COR-L47 (cell line): ENCODE data around the gene IVD.

ENCODE experiments used
- DNase-seq: peaks from one replicate; lab custom pipeline; 2025; lab: John Stamatoyannopoulos, UW

IVD gene

DNA sequence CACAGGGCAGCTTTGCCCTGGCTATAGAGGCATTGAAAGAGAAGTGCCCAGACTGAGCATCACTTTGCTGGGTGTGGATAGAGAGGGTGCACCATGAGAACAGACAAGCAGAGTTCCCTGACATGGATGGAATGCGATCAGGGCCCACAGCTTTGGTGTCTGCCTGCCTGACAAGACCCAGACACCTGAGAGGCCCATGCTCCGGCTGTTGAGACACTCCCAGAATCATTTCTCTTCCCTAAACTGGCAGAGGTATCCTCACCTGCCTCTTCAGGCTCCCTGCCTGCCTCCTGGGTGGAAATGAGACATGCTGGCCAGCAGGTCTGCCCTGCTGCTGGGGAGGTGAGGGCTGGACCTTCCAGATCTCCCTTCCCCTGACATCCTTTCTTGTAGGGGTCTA is 54.8 kb downstream of the IVD start:
- no peak for DNase-seq

DNA sequence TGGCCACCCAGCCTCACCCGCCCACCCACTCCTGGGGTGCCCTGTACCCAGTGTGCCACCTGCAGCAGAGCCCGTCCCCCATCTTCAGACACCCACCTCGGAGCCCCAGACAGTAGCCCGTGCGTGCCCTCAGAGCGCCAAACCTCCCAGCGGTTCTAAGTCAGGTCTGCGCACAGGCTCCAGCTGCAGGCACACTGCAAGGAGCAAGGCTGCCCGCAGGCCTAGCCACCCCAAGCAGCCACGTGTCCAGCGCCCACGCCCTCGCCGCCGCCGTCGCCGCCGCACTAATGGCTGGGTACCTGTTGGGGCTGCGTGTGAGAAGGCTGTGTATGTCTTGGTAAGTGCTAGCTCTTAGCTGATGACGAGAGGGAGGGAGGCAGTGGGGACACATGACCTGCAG is 56.4 kb downstream of the IVD start:
- DNase-seq: no peak

DNA sequence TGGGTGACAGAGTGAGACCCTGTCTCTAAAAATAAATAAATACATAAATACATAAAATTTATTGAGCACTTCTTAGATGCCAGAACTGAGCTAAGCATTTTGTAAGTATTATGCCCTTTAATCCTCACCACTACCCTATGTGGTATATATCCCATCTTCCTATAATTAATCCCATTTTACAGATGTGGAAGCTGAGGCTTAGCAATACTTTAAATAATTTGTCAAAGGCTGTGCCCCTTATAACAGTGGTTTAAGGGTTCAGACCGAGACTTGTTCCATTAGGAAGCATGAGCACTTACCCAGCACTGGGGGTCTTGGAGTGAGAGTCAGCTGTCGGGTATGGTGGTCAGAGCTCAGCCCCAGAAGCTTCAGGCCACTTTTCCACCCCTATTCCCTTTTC is 57.7 kb downstream of the IVD start:
- DNase-seq: no peak

DNA sequence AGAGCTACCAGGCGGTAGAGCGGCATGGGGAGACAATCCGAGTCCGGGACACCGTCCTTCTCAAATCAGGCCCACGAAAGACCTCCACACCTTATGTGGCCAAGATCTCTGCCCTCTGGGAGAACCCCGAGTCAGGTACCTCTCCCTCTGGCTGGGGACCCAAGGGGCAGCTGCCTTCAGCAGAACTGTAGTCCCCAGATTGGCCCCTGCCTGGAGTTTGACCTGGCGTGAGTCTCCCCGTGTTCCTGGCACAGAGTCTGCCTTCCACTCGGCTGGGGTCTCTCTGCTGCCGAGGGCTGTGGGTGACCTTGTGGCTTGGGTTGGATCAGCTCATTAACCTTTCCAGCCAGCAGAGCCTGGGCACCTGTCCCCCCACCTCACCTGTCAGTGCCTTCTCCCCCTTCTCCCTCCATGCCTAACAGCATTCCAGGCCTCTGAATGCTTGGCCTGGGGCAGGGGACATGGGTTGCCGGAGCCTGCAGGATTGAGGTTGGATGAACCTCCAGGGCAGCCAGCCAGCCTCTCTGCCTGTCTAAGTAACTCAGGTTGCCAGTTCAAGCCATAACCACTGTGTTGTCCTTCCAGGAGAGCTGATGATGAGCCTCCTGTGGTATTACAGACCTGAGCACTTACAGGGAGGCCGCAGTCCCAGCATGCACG is 58.4 kb downstream of the IVD start:
- no peak for DNase-seq

DNA sequence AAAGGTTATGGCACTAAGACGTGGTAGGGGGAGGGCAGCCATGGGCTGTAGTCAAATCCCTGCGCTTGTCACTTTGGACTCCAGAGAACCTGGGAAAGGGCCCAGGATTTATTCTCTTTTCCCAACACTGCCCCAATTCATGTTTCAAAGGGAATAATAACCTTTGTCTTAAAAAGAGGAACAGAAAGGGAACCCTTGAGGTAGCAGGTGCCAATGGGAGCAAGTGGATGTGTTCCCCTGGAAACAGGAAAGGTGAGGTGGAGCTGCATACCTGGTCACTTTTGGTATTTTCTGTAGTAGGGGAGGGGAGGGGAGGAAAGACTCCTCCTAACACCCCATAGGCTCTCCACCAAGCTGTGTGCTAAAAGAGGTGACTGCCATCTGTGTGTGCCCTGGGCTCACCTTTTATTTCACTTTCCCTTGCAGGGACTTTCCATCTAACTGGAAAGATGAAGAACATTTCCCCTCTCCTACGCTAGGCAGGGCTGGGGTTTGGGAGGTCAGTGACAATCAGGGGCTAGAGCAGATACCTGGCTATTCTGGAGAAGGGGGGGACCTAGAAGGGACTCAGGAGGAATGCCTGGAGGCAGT is 59.1 kb downstream of the IVD start:
- no peak for DNase-seq

DNA sequence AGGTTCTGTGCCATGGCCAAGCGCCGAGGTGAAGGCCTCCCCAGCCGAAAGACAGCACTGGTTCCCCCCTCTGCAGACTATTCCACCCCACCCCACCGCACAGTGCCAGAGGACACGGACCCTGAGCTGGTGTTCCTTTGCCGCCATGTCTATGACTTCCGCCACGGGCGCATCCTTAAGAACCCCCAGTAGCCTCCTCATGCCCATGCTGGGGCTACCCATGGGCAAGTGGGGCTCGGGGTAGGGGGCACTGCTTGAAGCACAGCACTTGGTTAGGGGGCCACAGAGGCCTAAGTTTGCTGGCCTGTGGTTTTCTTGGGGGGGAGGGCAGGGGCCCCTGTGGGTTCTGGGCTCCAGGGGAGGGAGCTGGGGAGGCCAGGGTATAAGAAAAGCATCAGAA is 60.3 kb downstream of the IVD start:
- no peak for DNase-seq

DNA sequence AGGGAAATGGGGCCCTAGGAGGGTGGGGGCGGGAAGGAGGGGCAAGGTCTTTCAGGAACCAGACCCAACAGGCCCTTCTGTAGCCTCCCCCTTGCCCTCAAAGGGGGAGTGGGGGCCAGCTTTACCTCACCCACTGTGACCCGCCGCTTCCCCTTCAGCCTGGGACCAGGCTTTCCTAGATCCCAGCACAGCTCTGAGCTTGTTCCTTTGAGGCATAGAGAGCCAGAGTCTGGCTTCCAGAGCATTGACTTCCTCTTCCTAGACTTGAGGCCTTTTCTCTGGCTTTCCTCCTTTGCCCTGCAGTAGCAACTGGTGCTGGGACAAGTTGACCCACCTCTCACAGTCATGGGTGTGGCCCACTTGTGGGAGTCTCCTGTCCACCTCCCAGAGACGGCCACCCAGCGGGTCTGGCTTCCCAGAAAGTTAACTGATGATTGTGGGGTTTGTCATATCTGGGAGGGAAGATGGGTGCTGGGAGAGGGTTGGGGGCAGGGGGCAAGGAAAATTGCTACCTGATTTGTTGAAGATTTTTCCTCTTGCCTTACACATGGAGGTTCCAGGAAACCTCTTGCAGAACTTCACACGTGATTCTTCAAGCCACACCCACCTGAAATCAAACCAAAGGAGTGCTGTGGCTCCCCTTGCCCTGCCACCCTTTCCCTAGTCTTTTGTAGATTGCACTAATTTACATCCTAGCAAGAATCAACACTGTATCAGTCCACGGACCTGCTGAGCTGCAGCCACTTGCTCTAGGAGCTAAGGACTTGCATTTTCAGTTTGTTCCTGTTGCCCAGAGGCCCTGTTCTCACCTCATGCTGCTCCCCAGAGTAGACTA is 61.0 kb downstream of the IVD start:
- no peak for DNase-seq

DNA sequence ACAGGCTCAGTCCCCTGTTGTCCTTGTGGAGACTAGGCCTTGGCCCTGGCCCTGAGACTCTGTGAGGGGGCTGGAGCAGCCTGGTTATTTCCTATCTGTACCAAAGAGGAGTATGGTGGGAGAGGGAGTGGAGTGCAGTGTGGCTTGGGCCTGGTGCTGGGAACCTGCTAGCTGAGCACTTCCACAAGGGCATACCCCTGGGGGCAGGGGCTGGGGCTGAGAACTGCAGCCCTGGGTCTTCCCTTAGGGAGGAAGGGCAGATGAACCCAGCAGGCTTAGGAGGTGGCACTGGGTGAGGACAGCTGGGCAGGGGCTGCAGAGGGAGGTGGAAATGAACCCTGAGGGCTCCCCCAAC is 61.6 kb downstream of the IVD start:
- no peak for DNase-seq

DNA sequence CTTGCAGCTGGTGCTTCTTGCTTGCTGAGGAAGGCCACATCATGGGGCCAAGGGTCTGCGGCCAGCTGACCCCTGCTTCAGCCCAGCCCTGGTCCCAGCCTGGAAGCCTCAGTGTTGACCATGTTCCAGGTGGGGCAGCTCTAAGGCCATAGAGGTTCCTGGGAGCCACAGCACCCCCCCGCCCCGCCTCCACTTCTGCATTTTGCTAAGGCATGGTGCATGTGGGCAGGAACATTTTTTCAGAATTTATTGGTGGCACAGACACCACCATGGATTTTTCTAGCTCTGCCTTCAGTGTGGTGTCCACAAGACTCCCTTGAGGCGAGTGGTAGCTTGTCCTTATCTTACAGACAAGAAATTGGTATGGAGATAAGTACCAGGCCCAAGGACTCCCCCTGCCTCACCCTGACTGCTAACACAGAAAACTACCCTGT is 63.3 kb downstream of the IVD start:
- no peak for DNase-seq

DNA sequence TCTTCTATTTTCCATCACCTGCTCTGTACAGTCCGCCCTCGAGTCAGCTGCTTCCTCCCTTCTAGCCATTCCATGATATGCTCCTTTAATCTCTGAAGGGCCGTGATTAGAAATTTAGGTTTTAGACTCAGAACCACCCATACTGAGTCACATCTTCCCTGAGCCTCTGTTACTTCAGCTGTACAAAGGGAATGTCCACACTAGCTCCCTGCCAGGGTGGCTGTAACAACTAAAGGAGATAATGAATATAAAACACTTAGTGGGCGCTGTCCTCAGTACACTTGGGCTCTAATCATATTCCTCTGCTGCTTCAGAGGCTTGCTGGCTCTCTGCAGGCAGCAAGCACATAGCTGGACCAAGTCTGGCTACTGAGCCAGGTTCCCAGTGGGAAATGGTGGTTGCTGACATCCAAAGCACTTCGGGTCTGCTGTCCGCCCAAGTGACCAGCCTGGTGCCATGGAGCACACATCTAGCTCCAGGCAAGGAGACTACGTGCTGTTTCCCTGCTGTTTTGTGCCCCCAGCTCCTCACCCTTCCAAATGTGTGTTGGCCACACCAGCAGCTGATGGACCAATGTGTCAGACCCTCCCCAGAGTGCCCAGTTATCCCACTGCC is 64.3 kb downstream of the IVD start:
- DNase-seq: no peak

DNA sequence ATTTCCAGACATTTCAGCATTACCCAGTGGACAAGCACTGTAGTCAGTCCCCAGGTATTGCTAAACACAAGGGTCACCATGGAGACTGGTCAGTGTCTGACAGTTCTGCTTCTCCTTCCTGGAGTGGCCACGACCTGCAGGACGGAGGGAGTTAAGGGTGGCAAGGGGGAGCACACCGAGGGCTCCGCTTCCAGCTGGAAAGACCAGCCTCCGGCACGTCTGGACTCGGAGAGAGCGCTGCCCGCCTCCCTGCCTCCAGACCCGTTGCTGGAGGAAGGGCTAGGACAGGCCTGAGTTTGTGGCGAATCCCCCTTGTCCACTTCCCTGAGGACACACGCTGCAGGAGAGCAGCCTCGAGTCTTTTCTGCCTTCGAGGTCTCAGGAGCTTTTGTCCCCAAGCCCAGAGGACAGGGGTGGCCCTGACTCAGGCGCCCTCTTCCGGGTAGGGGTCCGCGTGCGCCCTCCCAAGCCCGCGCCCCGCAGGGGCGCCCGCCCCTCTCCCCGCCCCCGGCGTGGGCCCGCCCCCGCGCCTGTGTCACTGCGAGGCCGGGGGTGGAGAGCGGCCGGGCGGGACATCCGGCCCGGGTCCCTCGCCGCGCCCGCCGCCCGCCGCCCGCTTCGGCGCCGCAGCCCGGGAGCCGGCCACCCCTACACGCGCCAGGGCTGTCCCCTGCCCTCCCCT is 65.0 kb downstream of the IVD start, which contains the start of gene CHST14:
Gene CHST14, plus strand, starts transcription at position 562 of the 682 bp plus-strand sequence. CDS start 230 bp downstream, outside the sequence.
- peak; percentile 35 for DNase-seq
